HG03064 (cell line): ENCODE results near the gene DIPK1C.
"Not testable (repeated sequence)": the region's sequence is repeated elsewhere in the genome, so short reads cannot be mapped to it uniquely, and the experiment has no call there.

ENCODE experiments used
- ATAC-seq: cut with Tn5 transposase; IDR thresholded peaks from one replicate; pipeline ENCODE4 v1.9.1; 2021; ENCODE audit warnings: low read depth; ENCODE audit not compliant: unreplicated experiment

DIPK1C gene

DNA sequence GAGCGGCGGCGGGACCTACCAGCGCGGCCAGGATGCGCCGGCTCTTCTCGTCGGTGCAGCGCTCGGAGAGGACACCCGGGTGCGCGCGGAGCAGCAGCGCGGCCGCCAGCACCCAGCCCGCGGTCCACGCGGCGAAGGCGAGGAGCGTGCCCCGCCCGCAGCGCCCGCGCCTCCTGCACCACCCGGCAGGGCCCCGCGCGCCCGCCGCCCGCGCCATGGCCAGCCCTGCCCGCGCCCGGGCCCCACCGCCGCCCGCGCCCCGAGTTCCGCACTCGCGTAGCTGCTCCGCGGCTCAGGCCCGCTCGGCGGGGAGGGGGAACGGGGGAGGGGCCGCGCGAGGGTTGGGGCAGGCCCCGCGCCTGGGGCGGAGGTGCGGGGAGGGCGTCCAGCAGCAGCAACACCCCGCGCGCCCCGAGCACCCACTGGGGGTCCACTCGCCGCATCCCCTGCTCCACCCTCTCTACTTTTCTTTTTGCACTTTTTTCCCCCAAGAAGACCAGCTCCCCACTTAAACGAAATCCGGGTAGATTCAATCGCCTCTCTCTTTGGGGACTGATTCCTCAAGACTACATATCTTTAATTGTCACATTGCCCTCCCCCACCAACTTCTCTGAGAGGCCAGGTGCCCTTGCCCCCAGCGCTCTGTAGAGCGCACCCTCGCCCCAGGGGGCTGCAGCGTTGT, at the start of gene DIPK1C:
DIPK1C (minus strand) TSS at position 266 of the 682 bp plus-strand sequence; CDS start at position 217, 49 bp downstream.
- no peak for ATAC-seq

DNA sequence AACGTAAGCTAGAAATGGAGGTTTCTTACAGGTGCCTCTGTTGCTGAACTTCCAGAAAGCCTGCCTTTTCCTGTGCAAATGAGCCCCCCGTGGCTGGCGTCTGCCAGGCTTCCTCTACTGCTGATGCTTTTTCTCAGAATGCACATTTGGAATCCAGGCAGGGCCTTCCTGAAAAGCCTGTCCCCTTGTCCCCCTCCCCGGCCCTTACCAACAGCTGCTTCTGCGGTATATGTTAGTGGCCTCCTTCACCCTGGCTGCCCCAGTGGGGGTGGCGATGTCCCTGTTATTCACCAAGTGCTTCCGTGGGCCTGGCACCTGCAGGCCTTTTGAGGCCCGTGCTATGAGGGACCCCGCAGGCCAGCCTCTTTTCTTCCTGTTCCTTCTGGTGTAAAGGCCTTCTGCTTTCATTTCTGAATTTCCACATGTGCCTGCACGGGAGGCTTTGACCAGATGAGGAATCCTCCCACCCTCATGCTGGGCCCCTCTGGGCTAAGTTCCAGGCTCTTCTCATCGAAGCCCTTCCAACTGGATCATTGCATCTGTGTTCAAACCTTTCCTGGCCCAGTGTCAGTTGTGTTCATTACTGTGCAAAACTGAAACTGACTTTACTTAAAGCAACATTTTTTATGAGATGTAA, 49.5 kb upstream of the DIPK1C start:
- ATAC-seq, result no peak

DNA sequence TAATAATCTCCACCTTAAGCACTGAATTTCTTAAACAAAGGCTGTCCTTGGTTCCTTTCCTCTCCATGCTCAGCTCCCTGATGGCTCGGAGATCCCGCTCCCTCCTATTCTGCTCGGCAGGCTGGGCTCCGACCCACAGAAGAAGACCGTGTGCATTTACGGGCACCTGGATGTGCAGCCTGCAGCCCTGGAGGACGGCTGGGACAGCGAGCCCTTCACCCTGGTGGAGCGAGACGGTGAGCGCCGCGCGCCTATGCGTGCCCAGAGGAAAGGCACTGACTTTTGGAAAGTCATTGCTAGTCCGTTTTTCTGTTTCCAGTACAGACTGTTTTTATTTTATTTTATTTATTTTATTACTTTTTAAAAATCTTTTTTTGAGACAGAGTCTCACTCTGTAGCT, 48.7 kb upstream of the DIPK1C start:
- ATAC-seq, result no peak

DNA sequence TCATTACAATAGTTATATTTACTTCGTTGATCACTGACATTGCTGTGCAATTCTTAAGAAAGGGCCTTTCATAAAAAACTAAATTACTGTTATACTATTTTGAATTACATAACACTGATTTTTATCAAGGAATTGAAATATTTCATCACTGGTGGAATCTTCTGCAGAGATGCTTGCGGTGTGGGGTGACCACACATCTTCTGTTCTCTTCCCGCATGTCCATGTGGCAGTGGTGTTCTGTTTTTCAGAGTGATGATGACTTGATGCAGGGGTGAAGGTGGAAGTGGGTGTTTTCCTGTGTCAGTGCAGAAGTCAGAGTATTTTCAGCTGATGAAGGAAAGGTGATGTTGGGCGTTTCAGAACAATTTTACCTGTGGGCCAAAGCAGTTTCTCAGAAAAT, 46.0 kb upstream of the DIPK1C start:
- no peak for ATAC-seq

DNA sequence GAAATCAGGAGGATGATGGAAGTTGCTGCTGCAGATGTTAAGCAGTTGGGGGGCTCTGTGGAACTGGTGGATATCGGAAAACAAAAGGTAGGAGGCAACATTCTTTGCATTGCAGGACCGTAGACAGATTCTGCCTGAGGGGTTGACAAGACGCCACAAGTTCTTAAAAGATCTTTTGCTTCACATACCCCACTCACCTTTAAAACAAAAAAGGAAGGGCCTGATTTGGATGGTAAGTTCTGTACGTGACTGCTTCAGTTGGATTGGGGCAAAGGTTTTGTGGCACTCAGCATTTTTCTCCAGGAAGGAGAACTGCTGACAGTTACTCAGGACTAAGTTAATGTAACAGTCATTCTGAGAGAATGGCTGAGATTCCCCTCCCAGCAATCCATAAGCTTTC, 44.3 kb upstream of the DIPK1C start:
- no peak for ATAC-seq

DNA sequence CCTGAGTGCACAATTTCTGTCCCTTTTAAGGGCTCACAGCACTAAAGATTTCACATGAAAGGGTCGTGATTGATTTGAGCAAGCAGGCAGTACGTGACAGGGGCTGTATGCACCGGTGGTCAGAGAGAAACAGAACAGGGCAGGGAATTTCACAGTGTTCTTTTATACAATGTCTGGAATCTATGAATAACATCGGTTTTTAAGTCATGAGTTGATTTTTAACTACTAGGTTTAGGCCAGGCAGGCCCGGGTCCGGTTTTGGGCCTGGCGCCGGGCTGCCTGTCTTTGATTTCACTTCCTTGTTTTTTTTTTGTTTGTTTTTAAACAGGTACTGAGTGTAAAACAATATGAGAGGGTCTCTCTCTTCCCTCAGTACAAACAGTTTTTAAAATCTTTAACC, 43.7 kb upstream of the DIPK1C start:
- not testable (repeated sequence) for ATAC-seq

DNA sequence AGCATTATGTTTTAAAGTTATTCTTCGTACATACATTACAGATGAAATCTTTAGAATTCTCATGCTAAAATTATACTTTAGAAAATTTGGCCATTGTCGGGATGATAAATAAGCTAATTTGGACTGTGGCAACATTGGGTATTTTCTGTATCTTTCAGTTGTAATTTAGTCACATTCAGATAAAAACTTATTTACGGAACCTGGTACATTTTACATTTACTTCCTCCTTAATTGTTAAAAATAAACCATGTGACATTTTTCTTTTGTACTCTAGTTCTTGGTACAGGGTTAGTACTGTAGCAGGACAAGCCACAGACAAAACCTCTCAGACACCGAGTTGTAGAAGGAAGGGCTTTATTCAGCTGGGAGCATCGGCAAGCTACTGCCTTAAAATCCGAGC, 43.3 kb upstream of the DIPK1C start:
- ATAC-seq, result no peak

DNA sequence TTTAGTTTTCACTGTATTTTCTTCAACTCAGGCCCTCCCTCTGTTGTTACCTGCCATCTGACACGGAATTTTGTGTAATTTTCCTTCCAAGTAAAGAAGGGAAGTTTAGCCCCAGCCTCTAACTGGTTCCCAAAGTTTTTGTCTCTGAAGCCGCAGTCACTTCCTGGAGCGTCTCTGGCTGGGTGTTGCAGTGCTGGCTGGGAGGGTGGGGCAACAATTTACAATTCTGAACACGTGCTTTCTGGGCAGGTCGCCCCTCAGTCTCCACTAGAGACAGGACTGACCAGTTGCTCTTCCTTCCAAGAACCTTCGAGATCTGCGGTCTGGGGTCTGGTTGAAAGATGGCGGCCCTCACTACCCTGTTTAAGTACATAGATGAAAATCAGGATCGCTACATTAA, 42.5 kb upstream of the DIPK1C start:
- peak; percentile 41 for ATAC-seq

DNA sequence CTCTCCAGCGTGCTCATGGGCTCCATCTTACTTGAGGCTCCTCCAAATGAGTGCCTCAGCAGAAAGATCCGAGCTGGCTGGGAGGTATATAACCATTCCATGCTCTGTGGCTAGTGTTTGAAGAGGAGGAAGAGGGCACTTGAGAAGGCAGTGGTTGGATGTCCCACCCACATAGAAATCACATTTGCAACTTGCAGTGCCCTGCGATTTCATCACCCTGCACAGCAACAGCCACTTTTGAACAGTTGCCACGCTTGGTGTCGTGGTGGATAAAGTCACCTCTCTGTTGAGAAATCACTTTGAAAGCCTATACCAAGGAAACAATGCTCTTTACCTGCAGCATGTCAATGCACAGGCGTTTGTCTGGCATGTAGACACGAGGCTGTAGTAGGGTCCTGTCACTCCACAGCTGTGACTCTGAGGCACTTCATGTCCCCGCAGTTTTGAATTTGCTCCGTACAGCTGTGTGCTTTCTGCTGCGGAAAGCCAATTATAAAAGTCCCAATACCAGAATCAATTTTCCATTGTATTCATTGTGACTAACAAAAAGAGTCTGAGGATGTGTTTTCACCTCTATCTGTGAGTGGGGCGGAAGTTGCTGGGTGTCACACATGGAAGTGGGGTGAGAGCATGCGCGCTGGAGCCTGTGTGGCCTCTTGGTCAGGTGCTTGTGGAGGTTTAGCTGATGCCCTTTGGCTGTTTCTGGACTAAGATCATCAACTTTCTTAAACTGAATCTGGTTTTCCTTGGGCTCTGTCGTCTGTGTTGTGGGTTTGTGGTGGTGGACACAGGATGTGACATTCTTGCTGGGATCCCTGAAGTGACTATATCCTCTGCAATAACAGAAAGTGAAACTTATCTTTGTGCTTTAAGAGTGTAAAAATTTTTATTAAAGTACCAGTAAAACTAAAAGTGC, 41.9 kb upstream of the DIPK1C start:
- peak; percentile 25 for ATAC-seq

DNA sequence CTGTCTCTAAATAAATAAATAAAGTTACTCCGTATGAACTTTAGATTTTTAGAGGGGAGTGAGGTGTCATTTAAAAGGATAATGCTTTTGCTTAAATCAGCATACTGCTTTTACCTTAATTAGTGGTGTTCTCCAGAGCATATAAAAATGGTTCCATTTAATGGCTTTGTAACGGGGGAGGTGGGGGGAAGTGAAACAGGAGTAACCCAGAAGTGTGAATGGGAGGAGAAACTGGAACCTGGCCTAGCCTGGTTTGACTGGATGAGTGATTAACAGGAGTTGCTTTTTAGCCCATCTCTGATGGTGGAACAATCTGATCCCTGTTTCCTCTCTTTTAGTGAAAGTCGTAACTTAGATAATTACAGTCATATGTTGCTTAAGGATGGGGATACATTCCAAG, 40.7 kb upstream of the DIPK1C start:
- no peak for ATAC-seq

DNA sequence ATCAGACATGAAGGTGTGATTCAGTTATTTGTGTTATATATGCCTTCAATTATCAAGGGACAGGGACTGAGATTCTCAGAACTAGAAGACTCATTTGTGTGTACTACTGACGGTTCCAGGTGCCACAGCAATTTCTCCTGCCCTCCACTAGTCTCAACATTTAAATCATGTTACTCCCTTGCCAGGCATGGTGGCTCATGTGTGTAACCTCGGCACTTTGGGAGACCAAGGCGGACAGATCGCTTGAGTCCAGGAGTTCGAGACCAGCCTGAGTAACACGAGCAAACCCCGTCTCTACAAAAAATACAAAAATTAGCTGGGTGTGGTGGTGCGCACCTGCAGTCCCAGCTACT, 40.2 kb upstream of the DIPK1C start:
- no peak for ATAC-seq

DNA sequence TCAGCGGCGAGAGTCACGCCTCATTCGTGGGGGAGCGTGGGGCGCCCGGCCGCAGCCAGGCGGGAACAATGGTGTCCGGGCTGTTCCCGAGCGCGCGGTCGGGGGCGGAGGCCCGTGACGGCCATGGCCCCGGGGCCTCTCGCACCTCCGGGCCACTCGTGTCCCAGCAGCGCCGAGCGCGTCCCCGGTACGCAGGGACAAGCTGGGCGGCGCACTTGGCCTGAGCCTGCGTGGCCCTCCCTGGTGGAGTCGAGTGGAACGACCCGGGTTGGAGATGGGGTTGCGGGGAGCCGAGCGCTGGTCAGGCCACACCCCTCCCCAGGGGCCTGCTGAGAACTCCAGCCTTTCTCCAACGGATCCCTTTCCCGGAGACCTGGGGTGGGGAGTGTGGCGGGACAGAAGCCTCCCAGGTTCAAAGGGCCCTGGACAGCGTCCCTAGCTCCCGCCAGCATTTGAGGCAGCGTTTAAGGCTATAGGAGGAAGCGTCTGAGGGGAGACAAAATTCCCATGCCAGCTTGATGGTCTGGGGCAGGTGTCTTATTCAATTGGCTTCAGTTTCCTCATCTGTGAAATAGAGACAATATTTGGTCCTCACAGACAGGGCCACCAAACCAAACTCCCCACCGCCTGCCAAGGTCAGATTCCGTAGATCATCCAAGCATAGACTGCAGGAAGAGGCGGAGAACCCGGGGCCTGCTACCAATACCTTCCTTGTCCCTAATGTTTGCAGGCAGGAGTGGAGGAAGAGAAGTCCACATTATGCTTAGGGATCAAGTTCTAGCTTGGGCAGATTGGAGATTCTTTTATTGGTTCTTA, 39.6 kb upstream of the DIPK1C start:
- ATAC-seq, result peak; percentile 10

DNA sequence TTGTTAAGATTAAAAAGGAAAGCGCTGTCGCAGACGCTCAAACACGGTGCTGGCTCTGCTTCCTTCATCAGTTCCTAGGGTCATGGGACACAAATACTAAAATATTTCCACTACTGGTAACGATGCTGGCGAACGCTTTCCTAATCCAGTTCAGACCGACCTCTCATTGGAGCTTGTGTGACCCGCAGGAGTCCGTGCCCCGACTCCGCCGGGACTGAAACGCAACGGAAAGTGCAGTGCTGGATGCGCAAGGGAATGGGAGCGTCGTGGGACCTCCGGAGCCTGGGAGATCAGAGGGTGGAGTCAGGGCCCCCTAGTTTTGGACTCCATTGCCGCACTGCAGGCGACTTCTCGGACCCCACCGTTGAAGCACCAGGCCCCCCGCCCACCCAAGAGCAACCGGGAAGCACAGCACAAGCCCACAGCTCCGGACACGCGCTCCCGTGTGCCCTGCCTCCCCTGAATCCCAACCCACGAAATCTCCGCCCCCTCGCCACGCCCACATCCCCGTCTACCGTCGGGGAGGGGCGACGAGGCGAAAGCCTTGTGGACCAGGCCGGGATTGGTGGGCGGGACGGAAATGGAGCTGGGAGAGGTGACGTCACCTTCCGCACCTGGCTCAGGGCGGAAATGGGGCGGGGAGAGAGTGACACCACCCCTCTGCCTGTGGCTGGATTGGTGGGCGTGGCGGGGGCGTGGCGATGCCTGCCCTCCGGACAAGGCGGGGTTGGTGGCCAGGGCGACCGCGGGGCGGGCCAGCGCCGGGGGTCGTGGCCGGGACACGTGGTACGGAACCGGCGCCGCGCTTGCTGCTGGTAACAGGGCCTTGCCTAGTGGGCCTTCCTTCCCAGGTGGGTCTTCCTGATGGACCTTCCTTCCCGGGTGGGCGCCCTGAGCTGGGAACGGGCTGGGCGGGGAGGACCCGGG, 38.7 kb upstream of the DIPK1C start, which contains the start of gene CNDP2:
CNDP2 (plus strand) TSS at position 783 of the 927 bp plus-strand sequence. CDS start 3,611 bp downstream, outside the sequence.
- ATAC-seq, result peak; percentile 76

DNA sequence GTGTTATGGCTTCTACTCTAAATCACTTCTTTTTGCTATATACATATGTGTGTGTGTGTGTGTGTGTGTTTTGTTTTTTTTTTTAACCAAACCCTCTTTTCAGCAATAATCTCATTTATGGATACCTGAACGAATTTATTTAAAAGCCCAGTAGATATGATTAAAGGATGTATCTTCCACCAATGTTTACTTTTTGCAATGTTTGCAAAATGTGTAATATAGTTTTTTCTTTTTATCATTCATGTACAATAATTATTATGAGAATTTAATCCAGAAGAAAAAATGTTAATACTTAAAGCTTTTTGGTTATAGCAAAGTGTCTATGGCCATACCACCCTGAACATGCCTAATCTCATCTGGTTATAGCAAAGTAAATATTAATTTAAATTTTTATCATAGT, 37.4 kb upstream of the DIPK1C start:
- no peak for ATAC-seq

DNA sequence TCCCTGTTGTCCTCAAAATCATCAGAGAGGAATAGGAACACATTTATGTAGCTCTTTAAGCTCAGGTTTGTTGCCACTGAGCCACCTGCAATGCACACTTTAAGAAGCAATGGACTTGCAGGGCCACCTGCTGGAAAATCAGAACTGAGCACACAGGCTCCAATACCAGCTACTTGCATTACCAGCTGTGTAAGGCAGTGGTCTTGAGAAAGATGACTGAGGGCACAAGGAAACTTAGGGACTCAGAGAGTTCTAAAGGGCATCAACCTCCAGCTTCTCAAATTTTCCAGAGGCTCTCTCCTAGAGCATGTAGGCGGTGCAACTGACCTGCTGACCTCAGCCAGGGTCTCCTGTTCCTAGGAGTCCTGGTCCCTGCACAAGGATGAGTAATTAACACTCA, 36.6 kb upstream of the DIPK1C start:
- ATAC-seq, result no peak

DNA sequence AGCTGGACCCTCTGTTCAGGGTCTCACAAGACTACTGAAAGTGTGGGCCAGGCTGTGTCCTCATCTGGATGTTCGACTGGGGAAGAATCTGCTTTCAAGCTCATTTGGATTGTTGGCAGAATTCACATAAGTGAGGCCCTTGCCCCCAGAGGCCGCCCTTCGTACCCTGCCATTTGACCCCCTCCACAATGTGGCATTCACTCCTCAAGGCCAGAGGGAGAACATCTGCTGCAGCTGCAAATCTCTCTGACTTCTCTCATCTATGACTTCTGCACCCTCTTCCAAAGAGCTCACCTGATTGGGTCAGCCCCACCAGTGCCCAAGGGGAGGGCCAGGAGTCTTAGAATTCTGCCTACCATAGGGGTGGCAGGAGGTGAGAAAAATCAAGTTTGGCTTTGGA, 35.2 kb upstream of the DIPK1C start:
- ATAC-seq, result no peak

DNA sequence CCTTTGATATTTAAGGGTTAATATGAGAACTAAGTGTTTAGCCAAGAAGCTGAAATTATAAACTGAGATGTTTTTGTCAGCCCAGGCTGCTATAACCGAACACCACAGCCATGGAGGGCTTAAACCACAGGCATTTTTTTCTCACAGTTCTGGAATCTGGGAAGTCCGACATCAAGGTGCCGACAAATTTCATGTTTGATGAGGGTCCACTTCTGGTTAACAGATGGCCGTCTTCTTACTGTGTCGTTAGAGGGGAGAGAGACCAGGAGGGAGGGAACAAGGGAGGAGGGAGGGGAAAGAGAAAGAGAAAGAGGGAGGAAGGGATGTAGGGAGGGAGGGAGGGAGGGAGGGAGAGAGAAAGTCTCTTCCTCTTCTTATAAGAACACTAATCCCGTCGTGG, 32.6 kb upstream of the DIPK1C start:
- no peak for ATAC-seq

DNA sequence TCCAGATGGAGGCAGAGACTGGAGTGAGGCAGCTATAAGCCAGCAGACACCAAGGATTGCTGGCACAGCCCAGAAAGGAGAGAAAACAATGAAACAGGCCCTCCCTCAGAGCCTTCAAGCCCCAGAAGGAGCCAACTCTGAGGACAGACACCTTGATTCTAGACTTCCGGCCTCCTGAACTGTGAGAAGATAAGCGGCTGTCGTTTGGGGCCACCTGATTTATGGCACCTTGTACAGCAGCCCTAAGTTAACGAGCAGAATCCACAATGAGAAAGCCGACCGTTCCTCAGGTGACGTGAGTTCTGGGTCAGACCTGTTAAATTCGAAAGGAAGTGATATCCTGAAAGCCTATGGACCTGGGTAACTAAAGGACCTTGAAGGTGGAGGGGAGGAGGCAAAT, 31.8 kb upstream of the DIPK1C start:
- ATAC-seq, result no peak

DNA sequence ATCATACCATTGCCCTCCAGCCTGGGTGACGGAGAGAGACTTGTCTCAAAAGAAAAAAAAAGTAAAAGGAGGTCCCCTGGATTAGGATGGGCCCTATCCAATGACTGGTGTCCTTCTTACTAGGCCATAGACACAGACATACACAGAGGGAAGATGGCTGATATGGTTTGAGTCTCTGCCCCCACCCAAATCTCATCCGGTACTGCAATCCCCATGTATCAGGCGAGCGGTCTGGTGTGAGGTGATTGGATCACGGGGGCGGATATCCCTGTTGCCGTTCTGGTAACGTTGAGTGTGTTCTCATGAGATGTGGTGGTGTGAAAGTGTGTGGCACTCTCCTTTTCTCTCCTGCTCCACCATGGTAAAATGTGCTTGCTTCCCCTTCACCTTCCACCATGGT, 31.2 kb upstream of the DIPK1C start:
- no peak for ATAC-seq
